Measurements from ENCODE around the gene CTU1. TPM values are rescaled to one million over a fixed set of nuclear protein-coding genes. Genes with fewer than 3 reads are reported as not detected.

CTU1 gene
- total RNA-seq, 1 experiment from 2014 or later: 8.6 TPM

- TF ChIP-seq STAT6 (CRISPR knock-in tag; conservative IDR thresholded peaks at IDR 0.05; ENCODE audit: low read depth) (no peak), ELF4 (CRISPR knock-in tag; IDR thresholded peaks at IDR 0.05; ENCODE audit: low read depth) (no peak), E2F1 (CRISPR knock-in tag; IDR thresholded peaks at IDR 0.05) (no peak), ETV6 (CRISPR knock-in tag; IDR thresholded peaks at IDR 0.05) (no peak), FOXK1 (CRISPR knock-in tag; IDR thresholded peaks at IDR 0.05) (no peak)
Observed at GRCh38 chr19:51120160-51120559, 12.0 kb upstream of the CTU1 start (continued).

- H3K4me1 Mint-ChIP-seq: no peaks in the 10 kb centered on the region; the same call in 1 of the 2 replicates
- no peaks in the 10 kb centered on the region for H3K9me3 Mint-ChIP-seq
- POLR2A ChIA-PET: no interaction called here
- no peak for TF ChIP-seq ERG (CRISPR knock-in tag; IDR thresholded peaks at IDR 0.05)
- no peak for TF ChIP-seq ZSCAN18 (CRISPR knock-in tag; IDR thresholded peaks at IDR 0.05)
- ATAC-seq (no peak), DNase-seq (ENCODE audit: low spot score) (no peak)
- H3K4me3 Mint-ChIP-seq: no peak overlapping the region
- CTCF ChIA-PET: interaction anchor here (0.9 to 2.0 kb wide), 3 partner anchors 8 to 39 kb away, joined by 3 to 5 read pairs (median 3); no protein-coding TSS in a partner anchor
- no peaks in the 10 kb centered on the region for H3K36me3 Mint-ChIP-seq
- peaks cover 20% of the 10 kb centered on the region for H3K27me3 Mint-ChIP-seq (ENCODE audit: low read depth)
- H3K27ac Mint-ChIP-seq: no peak overlapping the region
Observed at GRCh38 chr19:51119611-51120010, 11.4 kb upstream of the CTU1 start.

- no peaks in the 10 kb centered on the region for H3K36me3 Mint-ChIP-seq
- H3K27me3 Mint-ChIP-seq (ENCODE audit: low read depth): peaks cover 25% of the 10 kb centered on the region
- H3K4me3 Mint-ChIP-seq: no peak overlapping the region
- H3K4me1 Mint-ChIP-seq: no peaks in the 10 kb centered on the region; the same call in 1 of the 2 replicates
- ChIA-PET CTCF (interaction anchor here (0.9 to 1.4 kb wide), 2 partner anchors 9 to 39 kb away, joined by 3 read pairs; no protein-coding TSS in a partner anchor), POLR2A (no interaction called here)
- no peaks in the 10 kb centered on the region for H3K9me3 Mint-ChIP-seq
- DNase-seq (ENCODE audit: low spot score): no peak
- peak; percentile 60 for ATAC-seq
- no peak overlapping the region for H3K27ac Mint-ChIP-seq
- TF ChIP-seq JUN (CRISPR knock-in tag; IDR thresholded peaks at IDR 0.05): no peak
Observed at GRCh38 chr19:51119101-51119500, 10.9 kb upstream of the CTU1 start.

- ATAC-seq (no peak), DNase-seq (ENCODE audit: low spot score) (no peak)
- H3K4me3 Mint-ChIP-seq: no peak overlapping the region
- ChIA-PET CTCF (no interaction called here), POLR2A (no interaction called here)
- H3K4me1 Mint-ChIP-seq: no peaks in the 10 kb centered on the region; the same call in 1 of the 2 replicates
- H3K36me3 Mint-ChIP-seq: no peaks in the 10 kb centered on the region
- no peaks in the 10 kb centered on the region for H3K9me3 Mint-ChIP-seq
- no peak overlapping the region for H3K27ac Mint-ChIP-seq
- peaks cover 25% of the 10 kb centered on the region for H3K27me3 Mint-ChIP-seq (ENCODE audit: low read depth)
- TF ChIP-seq ARID4B (CRISPR knock-in tag; IDR thresholded peaks at IDR 0.05; ENCODE audit: borderline replicate concordance) (no peak), NFE2L1 (CRISPR knock-in tag; IDR thresholded peaks at IDR 0.05) (no peak), TP53 (CRISPR knock-in tag; IDR thresholded peaks at IDR 0.05) (no peak), ZNF317 (CRISPR knock-in tag; IDR thresholded peaks at IDR 0.05; ENCODE audit: borderline replicate concordance, low read depth) (no peak), CDX4 (CRISPR knock-in tag; IDR thresholded peaks at IDR 0.05; ENCODE audit: borderline replicate concordance) (no peak), RORB (CRISPR knock-in tag; IDR thresholded peaks at IDR 0.05) (no peak), ZNF512 (CRISPR knock-in tag; IDR thresholded peaks at IDR 0.05; ENCODE audit: borderline replicate concordance) (no peak)
Observed at GRCh38 chr19:51116736-51117286, 8.6 kb upstream of the CTU1 start.

Measured in WTC11 (cell line).